Breast epithelium (tissue), 4 donors: ENCODE measurements around the gene ATG101. TPM values are rescaled to one million over a fixed set of nuclear protein-coding genes. Genes with fewer than 3 reads are reported as not detected.

Experiments
- DNase-seq, 2 donors: peaks; one replicate each; pipeline ENCODE4 v3.0.0-alpha.2; 2019; ENCODE audit warnings: low spot score in 2 of 2
- H3K27ac ChIP-seq, 2 donors: fragments of 200-600 bp; sonication (generic) in 1 of 2; one replicate each; pipeline ENCODE4 v1.5.1; 2016 to 2019; ENCODE audit warnings: mild to moderate bottlenecking in 1 of 2
- H3K27me3 ChIP-seq, 2 donors: fragments of 200-600 bp; sonication (generic) in 1 of 2; one replicate each; pipeline versions ENCODE4 v1.5.1 to v1.6.0; 2017 to 2019; ENCODE audit warnings: control low read depth in 1 of 2, mild to moderate bottlenecking in 1 of 2
- H3K36me3 ChIP-seq: fragments of 200-600 bp; one replicate; pipeline ENCODE4 v1.5.1; 2019
- H3K4me1 ChIP-seq, 2 donors: fragments of 200-600 bp; sonication (generic); one replicate each; pipeline ENCODE4 v1.5.1; 2016 to 2019; ENCODE audit warnings: control low read depth in 1 of 2
- H3K4me3 ChIP-seq, 3 donors: fragments of 200-600 bp; sonication (generic); 1 replicate in 2 of 3; 2 replicates in 1 of 3; pipeline ENCODE4 v1.5.1; 2016 to 2019; ENCODE audit warnings: mild to moderate bottlenecking in 3 of 3, moderate library complexity in 2 of 3
- H3K9me3 ChIP-seq, 2 donors: fragments of 200-600 bp; sonication (generic) in 1 of 2; one replicate each; pipeline ENCODE4 v1.5.1; 2016 to 2019; ENCODE audit warnings: control low read depth in 1 of 2
- CTCF ChIP-seq, 3 donors: fragments of 450-650 bp; IDR thresholded peaks; one replicate each; pipeline ENCODE4 v1.5.1; 2016 to 2017; ENCODE audit warnings: antibody characterized with exemption in 3 of 3, mild to moderate bottlenecking in 3 of 3, moderate library complexity in 3 of 3
- POLR2A ChIP-seq: fragments of 450-650 bp; IDR thresholded peaks from one replicate; pipeline ENCODE4 v1.6.1; 2016; ENCODE audit warnings: antibody characterized with exemption, mild to moderate bottlenecking, moderate library complexity
- POLR2AphosphoS5 ChIP-seq, 3 donors: sonication (generic); formaldehyde crosslinking; IDR thresholded peaks; one replicate each; pipeline ENCODE4 v1.6.1; 2017; ENCODE audit warnings: antibody characterized with exemption in 3 of 3
- intact Hi-C: fragments of 100-400 bp; cut with DNase I; formaldehyde crosslinking; loops from one replicate; pipeline ENCODE4 v1.15.1; 2023; ENCODE audit warnings: low total_unique reads
- total RNA-seq, 3 donors: library from RNA; depleted of rRNA; stranded (reverse); fragments of >200 nt; gene quantifications; one replicate each; pipeline ENCODE4 v1.1.0, GENCODE V29; 2016

ATG101 gene
- total RNA-seq, 3 donors from 2014 or later = 35.0 to 54.2 (median 39.7) TPM

- Histone ChIP-seq H3K4me3 (no peak overlapping the region), H3K4me1 (no peaks in the 10 kb centered on the region), H3K9me3 (no peaks in the 10 kb centered on the region), H3K27ac (peak overlapping the region in 1 of 2 donors; percentile 32), H3K27me3 (no peaks in the 10 kb centered on the region), H3K36me3 (no peaks in the 10 kb centered on the region)
- no peak for DNase-seq
- no peak for TF ChIP-seq POLR2A
- no peak for TF ChIP-seq CTCF (IDR thresholded peaks at IDR 0.05)
- TF ChIP-seq POLR2AphosphoS5 (IDR thresholded peaks at IDR 0.05) = no peak
- intact Hi-C loops = no loop called here
Measured at GRCh38 chr12:52063082-52063924, 6.5 kb upstream of the ATG101 start.

GRCh38 chr12:52063981-52064649, 5.7 kb upstream of the ATG101 start:
- Histone ChIP-seq H3K27me3 (no peaks in the 10 kb centered on the region), H3K9me3 (no peaks in the 10 kb centered on the region), H3K36me3 (no peaks in the 10 kb centered on the region), H3K27ac (peak overlapping the region in 1 of 2 donors; percentile 64), H3K4me1 (no peaks in the 10 kb centered on the region), H3K4me3 (no peak overlapping the region)
- TF ChIP-seq POLR2A (no peak), POLR2AphosphoS5 (IDR thresholded peaks at IDR 0.05) (peak in 1 of 3 donors; percentile 26)
- DNase-seq = no peak
- intact Hi-C loops = no loop called here

GRCh38 chr12:52066346-52067080, 3.3 kb upstream of the ATG101 start:
- intact Hi-C loops = loop anchor here (2.0 kb wide), 1 partner anchor 50 kb away; no protein-coding TSS in a partner anchor
- Histone ChIP-seq H3K27me3 (no peaks in the 10 kb centered on the region), H3K9me3 (no peaks in the 10 kb centered on the region), H3K36me3 (no peaks in the 10 kb centered on the region), H3K4me1 (peaks cover 0 to 10% of the 10 kb centered on the region in 2 donors), H3K27ac (no peak overlapping the region), H3K4me3 (no peak overlapping the region)
- TF ChIP-seq POLR2AphosphoS5 (IDR thresholded peaks at IDR 0.05) (no peak), CTCF (IDR thresholded peaks at IDR 0.05) (no peak), POLR2A (no peak)
- DNase-seq = no peak

- Histone ChIP-seq H3K27me3 (no peaks in the 10 kb centered on the region), H3K9me3 (no peaks in the 10 kb centered on the region), H3K4me1 (peaks cover 0 to 12% of the 10 kb centered on the region in 2 donors), H3K36me3 (no peaks in the 10 kb centered on the region), H3K4me3 (no peak overlapping the region), H3K27ac (no peak overlapping the region)
- no peak for TF ChIP-seq POLR2AphosphoS5 (IDR thresholded peaks at IDR 0.05)
- TF ChIP-seq CTCF (IDR thresholded peaks at IDR 0.05) = no peak
- no peak for TF ChIP-seq POLR2A
- no peak for DNase-seq
- intact Hi-C loops = loop anchor here (2.0 kb wide), 1 partner anchor 50 kb away; no protein-coding TSS in a partner anchor
Measured at GRCh38 chr12:52067081-52067374, 2.8 kb upstream of the ATG101 start.

- intact Hi-C loops = no loop called here
- Histone ChIP-seq H3K27ac (peak overlapping the region; percentile 94 to 95), H3K9me3 (no peaks in the 10 kb centered on the region), H3K27me3 (no peaks in the 10 kb centered on the region), H3K4me3 (peak overlapping the region; percentile 77 to 98 (median 89)), H3K4me1 (peaks cover 0 to 12% of the 10 kb centered on the region in 2 donors), H3K36me3 (no peaks in the 10 kb centered on the region)
- no peak for DNase-seq
- TF ChIP-seq POLR2A (no peak), CTCF (IDR thresholded peaks at IDR 0.05) (no peak), POLR2AphosphoS5 (IDR thresholded peaks at IDR 0.05) (no peak)
Measured at GRCh38 chr12:52070185-52070925, 577 bp downstream of the ATG101 start.
